Stimulated activated CD4-positive, alpha-beta T cell treated with anti-CD3 and anti-CD28 coated beads, Interleukin-1b, Interleukin-23, amount 100 ng/mL, for 48 hours (primary cell): ENCODE measurements around the gene MEFV.
"Not testable (repeated sequence)": the region's sequence is repeated elsewhere in the genome, so short reads cannot be mapped to it uniquely, and the experiment has no call there.

Source experiments
- DNase-seq: peaks from one replicate; pipeline ENCODE4 v3.0.0-alpha.2; 2020

Gene MEFV

GRCh38 chr16:3214904-3215600 lies 41.4 kb downstream of the MEFV start:
- peak; percentile 16 for DNase-seq

GRCh38 chr16:3212567-3212966 lies 43.9 kb downstream of the MEFV start:
- DNase-seq: no peak

DNA sequence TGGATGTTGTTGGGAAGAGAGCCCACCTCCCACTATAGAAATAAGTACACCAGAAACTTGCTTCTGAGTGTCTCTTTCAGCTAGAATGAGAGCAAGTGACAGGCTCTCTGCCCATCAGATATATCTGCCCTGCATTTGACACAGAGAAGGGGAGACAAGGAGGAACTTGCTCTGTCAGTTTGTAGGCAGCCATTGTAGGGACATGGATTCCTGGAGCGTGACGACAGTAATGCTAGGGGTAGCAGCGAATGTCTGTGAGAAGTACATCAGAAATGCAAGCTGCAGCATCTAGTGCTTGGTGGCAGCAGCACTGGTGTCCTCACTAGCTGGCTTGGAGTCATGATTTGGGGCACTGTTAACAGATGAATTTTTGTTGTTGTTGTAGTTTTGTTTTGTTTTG lies 44.4 kb downstream of the MEFV start:
- DNase-seq: no peak

GRCh38 chr16:3207086-3207953 lies 49.1 kb downstream of the MEFV start:
- no peak for DNase-seq

- not testable (repeated sequence) for DNase-seq
These were observed 50.5 kb downstream of the MEFV start for GRCh38 chr16:3205939-3206338.

DNA sequence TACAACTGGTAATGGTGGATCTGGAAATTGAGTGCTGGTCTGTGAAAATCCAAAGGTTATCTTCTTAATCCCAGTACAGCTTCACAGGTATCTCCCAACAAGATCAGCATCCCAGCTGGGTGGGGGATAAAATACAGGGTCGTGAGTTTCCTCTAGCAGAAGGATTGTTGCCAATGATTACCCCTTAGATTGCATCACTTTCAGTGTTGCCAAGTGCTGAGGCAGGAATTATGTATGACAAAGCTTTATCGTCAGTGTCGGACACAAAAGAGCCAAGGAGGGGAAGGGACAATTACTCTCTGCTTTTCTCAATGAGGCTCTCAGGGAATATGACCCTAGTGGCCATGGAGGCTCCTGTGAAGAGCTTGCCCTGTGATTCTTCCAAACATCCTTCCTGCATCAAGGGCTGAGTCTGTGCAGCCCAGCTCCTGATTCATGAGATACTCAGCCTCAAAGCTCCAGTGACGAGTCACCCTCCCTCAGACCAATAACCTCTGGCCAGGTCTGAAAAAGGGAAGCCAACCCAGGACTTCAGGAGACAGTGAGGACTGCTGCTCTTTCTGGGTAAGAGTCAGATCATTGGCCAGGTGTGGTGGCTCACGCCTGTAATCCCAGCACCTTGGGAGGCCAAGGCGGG lies 53.4 kb downstream of the MEFV start:
- DNase-seq: no peak

- no peak for DNase-seq
These were observed 57.9 kb downstream of the MEFV start for GRCh38 chr16:3198334-3199072.

- not testable (repeated sequence) for DNase-seq
These were observed 58.6 kb downstream of the MEFV start for GRCh38 chr16:3197694-3198333.

- no peak for DNase-seq
These were observed 60.5 kb downstream of the MEFV start for GRCh38 chr16:3195975-3196374.

- DNase-seq: no peak
These were observed 61.6 kb downstream of the MEFV start for GRCh38 chr16:3194792-3195191.

- no peak for DNase-seq
These were observed 62.9 kb downstream of the MEFV start for GRCh38 chr16:3193221-3194212.

- no peak for DNase-seq
These were observed 63.9 kb downstream of the MEFV start for GRCh38 chr16:3192476-3193019.
